Mucosa of gallbladder (tissue), 1 donor: ENCODE results near the gene R3HDML. TPM values are rescaled to one million over a fixed set of nuclear protein-coding genes. Genes with fewer than 3 reads are reported as not detected.
"Not testable (repeated sequence)": the region's sequence is repeated elsewhere in the genome, so short reads cannot be mapped to it uniquely, and the experiment has no call there.

Source experiments
- DNase-seq: peaks from one replicate; pipeline ENCODE4 v3.0.0-alpha.2; 2020; ENCODE audit warnings: low spot score
- total RNA-seq: library from RNA; stranded (reverse); gene quantifications from one replicate; pipeline ENCODE4 v1.2.1, GENCODE V29; 2021
- donor health status: DM: no; HTN: no; CAD: no.

The R3HDML gene
- not detected for total RNA-seq

GRCh38 chr20:44336725-44337380 is at the start of gene R3HDML:
Gene R3HDML, plus strand, starts transcription at chr20:44337043. Its CDS starts 115 bp downstream, at chr20:44337158.
- DNase-seq = no peak

- peak; percentile 47 for DNase-seq
Measured at GRCh38 chr20:44287272-44288097, 49.4 kb upstream of the R3HDML start.

GRCh38 chr20:44288252-44288651 is 48.6 kb upstream of the R3HDML start:
- no peak for DNase-seq

- no peak for DNase-seq
Measured at GRCh38 chr20:44291754-44292153, 45.1 kb upstream of the R3HDML start.

- DNase-seq = no peak
Measured at GRCh38 chr20:44296011-44296410, 40.8 kb upstream of the R3HDML start.

- no peak for DNase-seq
Measured at GRCh38 chr20:44297721-44298120, 39.1 kb upstream of the R3HDML start.

- not testable (repeated sequence) for DNase-seq
Measured at GRCh38 chr20:44299011-44299535, 37.8 kb upstream of the R3HDML start.

- no peak for DNase-seq
Measured at GRCh38 chr20:44301285-44301684, 35.6 kb upstream of the R3HDML start.

GRCh38 chr20:44302026-44302669 is 34.7 kb upstream of the R3HDML start:
- peak; percentile 58 for DNase-seq

- no peak for DNase-seq
Measured at GRCh38 chr20:44302736-44303135, 34.1 kb upstream of the R3HDML start.

GRCh38 chr20:44304383-44304782 is 32.5 kb upstream of the R3HDML start:
- DNase-seq = no peak

- no peak for DNase-seq
Measured at GRCh38 chr20:44306927-44307326, 29.9 kb upstream of the R3HDML start.

- DNase-seq = no peak
Measured at GRCh38 chr20:44309763-44310663, 26.8 kb upstream of the R3HDML start.

- DNase-seq = peak; percentile 98
Measured at GRCh38 chr20:44310664-44311639, 25.9 kb upstream of the R3HDML start, which contains the start of gene FITM2. Gene FITM2, minus strand, starts transcription at chr20:44311202. Its CDS starts 54 bp downstream, at chr20:44311148.

- no peak for DNase-seq
Measured at GRCh38 chr20:44314870-44315269, 22.0 kb upstream of the R3HDML start.

GRCh38 chr20:44319839-44320422 is 16.9 kb upstream of the R3HDML start:
- no peak for DNase-seq

- DNase-seq = peak; percentile 13
Measured at GRCh38 chr20:44324343-44324742, 12.5 kb upstream of the R3HDML start.

GRCh38 chr20:44326391-44327159 is 10.3 kb upstream of the R3HDML start:
- no peak for DNase-seq

- DNase-seq = not testable (repeated sequence)
Measured at GRCh38 chr20:44327748-44328147, 9.1 kb upstream of the R3HDML start.
